Breast epithelium (tissue), 3 donors: ENCODE data around the gene SENP6.

Source experiments
- POLR2A ChIP-seq: fragments of 450-650 bp; IDR thresholded peaks from one replicate; pipeline ENCODE4 v1.6.1; 2016; ENCODE audit warnings: antibody characterized with exemption, mild to moderate bottlenecking, moderate library complexity
- TF ChIP-seq, protein P1 (sequence below), 3 donors: fragments of 450-650 bp; IDR thresholded peaks; one replicate each; pipeline ENCODE4 v1.5.1; 2016 to 2017; ENCODE audit warnings: antibody characterized with exemption in 3 of 3, mild to moderate bottlenecking in 3 of 3, moderate library complexity in 3 of 3

DNA sequence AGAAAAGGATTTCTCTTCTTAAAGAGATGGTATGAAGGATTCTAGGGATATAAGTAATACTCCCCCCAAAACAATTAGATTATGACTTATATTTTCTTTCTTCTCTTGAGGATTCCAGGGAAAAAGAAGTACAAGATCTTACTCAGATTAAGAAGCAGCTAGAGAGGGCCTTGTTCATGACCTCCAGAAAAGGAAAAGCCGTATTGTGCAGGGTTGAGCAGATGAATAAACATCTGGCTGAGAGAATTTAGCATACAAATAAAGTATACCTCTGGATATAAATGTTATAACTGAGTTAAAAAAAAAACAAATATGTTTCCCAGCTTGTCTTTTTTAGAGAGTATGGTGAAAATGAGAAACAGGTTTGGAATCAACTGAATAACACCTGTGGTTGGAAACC, 158.6 kb downstream of the SENP6 start:
- no peak for TF ChIP-seq POLR2A
- TF ChIP-seq, protein P1, sequence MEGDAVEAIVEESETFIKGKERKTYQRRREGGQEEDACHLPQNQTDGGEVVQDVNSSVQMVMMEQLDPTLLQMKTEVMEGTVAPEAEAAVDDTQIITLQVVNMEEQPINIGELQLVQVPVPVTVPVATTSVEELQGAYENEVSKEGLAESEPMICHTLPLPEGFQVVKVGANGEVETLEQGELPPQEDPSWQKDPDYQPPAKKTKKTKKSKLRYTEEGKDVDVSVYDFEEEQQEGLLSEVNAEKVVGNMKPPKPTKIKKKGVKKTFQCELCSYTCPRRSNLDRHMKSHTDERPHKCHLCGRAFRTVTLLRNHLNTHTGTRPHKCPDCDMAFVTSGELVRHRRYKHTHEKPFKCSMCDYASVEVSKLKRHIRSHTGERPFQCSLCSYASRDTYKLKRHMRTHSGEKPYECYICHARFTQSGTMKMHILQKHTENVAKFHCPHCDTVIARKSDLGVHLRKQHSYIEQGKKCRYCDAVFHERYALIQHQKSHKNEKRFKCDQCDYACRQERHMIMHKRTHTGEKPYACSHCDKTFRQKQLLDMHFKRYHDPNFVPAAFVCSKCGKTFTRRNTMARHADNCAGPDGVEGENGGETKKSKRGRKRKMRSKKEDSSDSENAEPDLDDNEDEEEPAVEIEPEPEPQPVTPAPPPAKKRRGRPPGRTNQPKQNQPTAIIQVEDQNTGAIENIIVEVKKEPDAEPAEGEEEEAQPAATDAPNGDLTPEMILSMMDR (IDR thresholded peaks at IDR 0.05): no peak
